ENCODE measurements around the gene FLYWCH1.

The FLYWCH1 gene

DNA sequence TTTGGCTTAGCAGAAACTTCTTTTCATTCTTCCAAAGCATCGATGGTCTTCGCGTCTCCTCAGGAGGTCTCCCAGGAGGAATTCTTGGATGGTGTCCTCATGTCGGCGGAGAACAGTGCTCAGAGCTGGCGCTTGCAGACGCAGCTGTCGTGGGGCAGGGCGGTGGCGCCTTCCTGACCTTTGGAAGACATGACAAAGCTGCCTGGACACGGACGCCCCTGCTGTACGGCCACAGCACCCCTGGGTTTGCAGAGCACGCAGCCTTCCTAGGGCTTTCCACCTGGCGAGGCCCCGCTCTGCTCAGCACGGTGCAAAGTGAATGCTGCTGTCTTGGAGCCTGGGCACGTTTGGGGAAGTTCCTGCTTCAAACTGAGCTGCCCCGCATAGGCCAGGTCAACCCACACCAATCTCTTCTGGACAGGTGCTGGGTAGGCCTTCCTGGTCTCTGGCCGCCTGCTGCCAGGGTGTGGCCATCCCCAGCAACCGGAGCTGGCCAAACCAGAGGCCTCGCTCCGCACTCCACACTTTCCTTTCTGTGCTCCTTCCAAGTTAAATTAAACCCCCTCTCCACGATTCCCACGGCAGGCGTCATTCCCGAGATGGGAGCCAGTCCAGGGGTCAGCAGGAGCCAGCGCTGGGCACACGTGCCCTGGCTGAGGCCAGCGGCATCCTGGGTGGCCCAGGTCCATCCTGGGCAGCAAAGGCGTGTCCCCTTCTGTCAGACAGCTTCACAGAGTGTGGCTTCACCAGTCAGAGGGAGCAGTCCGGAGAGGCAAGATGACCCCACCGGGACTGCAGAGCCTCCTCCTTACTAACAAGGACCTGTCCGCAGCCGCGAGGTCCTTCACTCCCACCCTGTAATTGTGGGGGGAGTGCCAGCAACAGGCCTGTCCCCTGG, 37.3 kb downstream of the FLYWCH1 start:
- H3K4me3 ChIP-seq, result no peak overlapping the region

DNA sequence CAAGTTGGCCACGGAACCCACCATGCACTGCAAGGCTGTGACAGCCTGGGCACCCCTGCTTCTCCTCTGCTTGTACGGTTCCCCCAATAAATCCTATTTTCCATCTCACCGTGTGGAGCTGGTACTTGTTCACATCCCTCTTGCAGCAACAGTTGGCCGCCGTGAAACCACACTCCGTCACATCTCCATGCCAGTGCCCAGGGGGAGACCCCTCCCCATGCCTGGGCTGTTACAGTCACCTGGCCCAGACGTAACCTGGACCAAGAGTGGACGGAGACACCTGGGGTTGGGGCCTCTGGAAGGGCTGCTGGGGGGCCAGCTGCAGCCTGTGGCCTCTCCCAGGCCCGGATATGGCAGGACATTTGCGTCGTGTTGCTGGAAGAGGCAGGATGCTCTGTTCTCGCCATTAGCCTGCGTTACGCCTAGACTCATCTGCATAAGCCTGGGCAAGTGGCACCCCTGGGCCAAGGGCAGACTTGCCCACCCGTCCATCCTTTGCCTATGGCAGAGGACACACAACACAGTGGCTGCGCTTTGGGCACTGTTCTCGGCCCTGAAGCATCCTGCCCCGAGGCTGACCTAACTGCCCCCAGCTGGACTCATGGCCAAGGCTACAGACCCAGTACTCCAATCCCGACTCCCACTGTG, 38.1 kb downstream of the FLYWCH1 start:
- Histone ChIP-seq H3K9ac (ENCODE audit: insufficient read length) (no peak overlapping the region), H3K36me3 (ENCODE audit: insufficient read depth, low read length) (no peaks in the 10 kb centered on the region; the same call in 1 of the 2 replicates), H3K27ac (no peak overlapping the region), H3K4me3 (no peak overlapping the region), H3K9me3 (ENCODE audit: low read depth, low read length) (no peaks in the 10 kb centered on the region)
- no peak for DNase-seq (ENCODE audit: low read depth, low spot score)
- TF ChIP-seq FOXP2 (optimal IDR thresholded peaks at IDR 0.05; ENCODE audit: control extremely low read depth, extremely low read length, insufficient read depth), result no peak
- no peak for TF ChIP-seq EZH2 (IDR thresholded peaks at IDR 0.05)
- no peak for TF ChIP-seq POLR2AphosphoS5 (IDR thresholded peaks at IDR 0.05; ENCODE audit: borderline replicate concordance, low read depth, low read length)

More for the DNA sequence above, 37.3 kb downstream of the FLYWCH1 start:
- TF ChIP-seq FOXP2 (optimal IDR thresholded peaks at IDR 0.05; ENCODE audit: control extremely low read depth, extremely low read length, insufficient read depth) (no peak), EZH2 (IDR thresholded peaks at IDR 0.05) (no peak), POLR2AphosphoS5 (IDR thresholded peaks at IDR 0.05; ENCODE audit: borderline replicate concordance, low read depth, low read length) (no peak)
- no peak for DNase-seq (ENCODE audit: low read depth, low spot score)
- H3K9ac ChIP-seq (ENCODE audit: insufficient read length), result no peak overlapping the region
- no peak overlapping the region for H3K27ac ChIP-seq
- H3K9me3 ChIP-seq (ENCODE audit: low read depth, low read length), result no peaks in the 10 kb centered on the region
- no peaks in the 10 kb centered on the region; the same call in 1 of the 2 replicates for H3K36me3 ChIP-seq (ENCODE audit: insufficient read depth, low read length)

GRCh38 chr16:2950353-2950724, 38.6 kb downstream of the FLYWCH1 start:
- Histone ChIP-seq H3K9me3 (ENCODE audit: low read depth, low read length) (no peaks in the 10 kb centered on the region), H3K36me3 (ENCODE audit: insufficient read depth, low read length) (no peaks in the 10 kb centered on the region; the same call in 1 of the 2 replicates), H3K4me3 (no peak overlapping the region), H3K27ac (no peak overlapping the region), H3K9ac (ENCODE audit: insufficient read length) (no peak overlapping the region)
- no peak for DNase-seq (ENCODE audit: low read depth, low spot score)
- TF ChIP-seq FOXP2 (optimal IDR thresholded peaks at IDR 0.05; ENCODE audit: control extremely low read depth, extremely low read length, insufficient read depth), result no peak
- no peak for TF ChIP-seq POLR2AphosphoS5 (IDR thresholded peaks at IDR 0.05; ENCODE audit: borderline replicate concordance, low read depth, low read length)
- no peak for TF ChIP-seq EZH2 (IDR thresholded peaks at IDR 0.05)

DNA sequence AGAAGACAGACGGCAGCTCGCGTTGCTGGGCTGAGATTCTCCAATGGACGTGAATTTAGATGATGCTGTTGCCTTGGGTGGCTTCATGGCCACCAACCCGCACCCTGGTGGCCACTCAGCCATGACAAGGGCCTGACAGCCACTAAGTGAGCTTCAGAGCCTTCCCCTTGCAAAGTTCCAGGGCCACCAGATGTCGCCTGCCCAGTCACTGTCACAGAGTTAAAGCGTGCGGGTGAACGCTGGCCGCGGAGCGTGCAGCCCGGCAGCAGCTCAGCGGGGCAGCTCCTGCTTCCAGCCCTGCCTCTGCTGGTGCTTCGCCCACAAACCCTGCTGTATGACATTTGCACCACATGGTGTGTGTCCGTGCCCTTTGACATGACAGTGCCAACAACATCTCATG, 39.0 kb downstream of the FLYWCH1 start:
- Histone ChIP-seq H3K9ac (ENCODE audit: insufficient read length) (no peak overlapping the region), H3K9me3 (ENCODE audit: low read depth, low read length) (no peaks in the 10 kb centered on the region)
- no peak for TF ChIP-seq POLR2AphosphoS5 (IDR thresholded peaks at IDR 0.05; ENCODE audit: borderline replicate concordance, low read depth, low read length)
- TF ChIP-seq FOXP2 (optimal IDR thresholded peaks at IDR 0.05; ENCODE audit: control extremely low read depth, extremely low read length, insufficient read depth), result no peak
- TF ChIP-seq EZH2 (IDR thresholded peaks at IDR 0.05), result no peak

GRCh38 chr16:2952679-2953078, 40.9 kb downstream of the FLYWCH1 start:
- no peaks in the 10 kb centered on the region for H3K9me3 ChIP-seq (ENCODE audit: low read depth, low read length)
- no peak for TF ChIP-seq FOXP2 (optimal IDR thresholded peaks at IDR 0.05; ENCODE audit: control extremely low read depth, extremely low read length, insufficient read depth)
- no peak for TF ChIP-seq EZH2 (IDR thresholded peaks at IDR 0.05)
- no peak for TF ChIP-seq POLR2AphosphoS5 (IDR thresholded peaks at IDR 0.05; ENCODE audit: borderline replicate concordance, low read depth, low read length)
- no peak overlapping the region for H3K9ac ChIP-seq (ENCODE audit: insufficient read length)
- no peak overlapping the region for H3K27ac ChIP-seq
- H3K36me3 ChIP-seq (ENCODE audit: insufficient read depth, low read length), result no peaks in the 10 kb centered on the region
- no peak overlapping the region for H3K4me3 ChIP-seq
- no peak for DNase-seq (ENCODE audit: low read depth, low spot score)

More for the DNA sequence above, 39.0 kb downstream of the FLYWCH1 start:
- H3K27ac ChIP-seq, result no peak overlapping the region
- no peaks in the 10 kb centered on the region; the same call in 1 of the 2 replicates for H3K36me3 ChIP-seq (ENCODE audit: insufficient read depth, low read length)
- no peak for DNase-seq (ENCODE audit: low read depth, low spot score)
- no peak overlapping the region for H3K4me3 ChIP-seq

DNA sequence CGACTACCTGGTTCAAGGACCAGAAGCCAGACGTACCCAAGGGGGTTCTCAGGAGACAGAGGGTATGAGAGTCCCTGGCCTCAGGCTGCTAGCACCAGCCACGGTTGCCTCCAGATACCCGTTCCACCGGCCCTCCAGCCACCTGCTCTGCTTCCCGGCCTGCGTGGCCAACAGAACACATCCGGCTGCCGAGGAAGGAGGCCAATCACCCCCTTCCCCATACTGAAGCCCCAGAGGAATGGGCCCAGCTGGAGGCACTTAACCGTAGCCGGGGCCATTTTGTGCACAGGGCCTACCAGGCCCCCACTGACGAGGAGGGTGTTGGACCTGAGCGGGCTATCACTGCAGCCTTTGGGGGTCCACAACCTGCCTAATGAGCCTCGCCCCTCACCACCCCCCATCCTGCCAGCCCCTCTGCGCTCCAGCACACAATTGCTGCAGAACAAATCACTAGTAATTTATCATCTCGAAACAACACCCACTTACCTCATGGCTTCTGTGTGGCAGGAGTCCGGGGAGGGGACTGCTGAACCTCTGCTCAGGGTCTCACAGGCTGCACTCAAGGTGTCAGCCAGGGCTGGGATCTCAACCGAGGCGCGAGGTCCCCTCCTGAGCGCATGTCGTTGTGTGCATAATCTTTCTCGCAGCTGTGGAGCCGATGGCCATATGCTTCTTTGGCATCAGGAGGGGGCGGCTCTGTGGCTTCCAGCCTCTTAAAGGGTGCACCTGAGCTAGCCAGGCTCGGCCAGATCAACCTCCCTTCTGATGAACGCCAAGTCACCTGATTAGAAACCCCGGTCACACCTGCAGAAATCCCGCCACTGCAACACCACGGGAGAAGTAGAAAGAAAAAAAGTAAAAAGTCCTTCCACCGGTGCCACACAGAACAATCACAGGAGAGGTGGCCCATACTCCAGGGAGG, 42.2 kb downstream of the FLYWCH1 start:
- H3K27ac ChIP-seq, result no peak overlapping the region
- no peaks in the 10 kb centered on the region for H3K36me3 ChIP-seq (ENCODE audit: insufficient read depth, low read length)
- TF ChIP-seq FOXP2 (optimal IDR thresholded peaks at IDR 0.05; ENCODE audit: control extremely low read depth, extremely low read length, insufficient read depth) (no peak), EZH2 (IDR thresholded peaks at IDR 0.05) (no peak), POLR2AphosphoS5 (IDR thresholded peaks at IDR 0.05; ENCODE audit: borderline replicate concordance, low read depth, low read length) (no peak)
- no peaks in the 10 kb centered on the region for H3K9me3 ChIP-seq (ENCODE audit: low read depth, low read length)
- no peak overlapping the region for H3K9ac ChIP-seq (ENCODE audit: insufficient read length)
- DNase-seq (ENCODE audit: low read depth, low spot score), result no peak
- H3K4me3 ChIP-seq, result no peak overlapping the region

- Histone ChIP-seq H3K4me3 (no peak overlapping the region), H3K9me3 (ENCODE audit: low read depth, low read length) (no peaks in the 10 kb centered on the region), H3K9ac (ENCODE audit: insufficient read length) (no peak overlapping the region), H3K27ac (no peak overlapping the region), H3K36me3 (ENCODE audit: insufficient read depth, low read length) (no peaks in the 10 kb centered on the region)
- TF ChIP-seq EZH2 (IDR thresholded peaks at IDR 0.05) (no peak), FOXP2 (optimal IDR thresholded peaks at IDR 0.05; ENCODE audit: control extremely low read depth, extremely low read length, insufficient read depth) (no peak), POLR2AphosphoS5 (IDR thresholded peaks at IDR 0.05; ENCODE audit: borderline replicate concordance, low read depth, low read length) (no peak)
- no peak for DNase-seq (ENCODE audit: low read depth, low spot score)
Observed at GRCh38 chr16:2954656-2955381, 43.1 kb downstream of the FLYWCH1 start.
